Progenitor cell of endocrine pancreas (in vitro differentiated cells): Measurements from ENCODE around the gene NLRP7. TPM values are rescaled to one million over a fixed set of nuclear protein-coding genes. Genes with fewer than 3 reads are reported as not detected.
"Not testable (repeated sequence)": the region's sequence is repeated elsewhere in the genome, so short reads cannot be mapped to it uniquely, and the experiment has no call there.

ENCODE experiments used
- DNase-seq: peaks from one replicate; pipeline ENCODE4 v3.0.0; 2021; ENCODE audit warnings: low spot score; ENCODE audit not compliant: unreplicated experiment
- H3K27ac Mint-ChIP-seq: 2 replicates; pipeline ENCODE4 v1.8.0; 2021; ENCODE audit warnings: mild to moderate bottlenecking, moderate library complexity, mixed read lengths
- H3K27me3 Mint-ChIP-seq: 2 replicates; pipeline ENCODE4 v1.8.0; 2021; ENCODE audit warnings: mixed read lengths
- H3K36me3 Mint-ChIP-seq: 2 replicates; pipeline ENCODE4 v1.8.0; 2022; ENCODE audit warnings: mixed read lengths; ENCODE audit not compliant: insufficient read depth
- H3K4me1 Mint-ChIP-seq: 2 replicates; pipeline ENCODE4 v1.8.0; 2021; ENCODE audit warnings: low read depth, mixed read lengths
- H3K4me3 Mint-ChIP-seq: 2 replicates; pipeline ENCODE4 v1.8.0; 2021; ENCODE audit warnings: low read depth, mild to moderate bottlenecking, moderate library complexity, mixed read lengths
- H3K9me3 Mint-ChIP-seq: 2 replicates; pipeline ENCODE4 v1.8.0; 2021; ENCODE audit warnings: low read depth, mixed read lengths
- total RNA-seq: library from RNA; stranded (reverse); gene quantifications from 2 replicates; pipeline ENCODE4 v1.2.1, GENCODE V29; 2021
- TF ChIP-seq, protein P1 (sequence below): fragments of 200-600 bp; sonication (generic); IDR thresholded peaks from one replicate; pipeline ENCODE4 v1.5.0; 2021; ENCODE audit warnings: antibody characterized with exemption, mild to moderate bottlenecking; ENCODE audit not compliant: unreplicated experiment

NLRP7 gene
- total RNA-seq, 1 donor from 2014 or later = not detected

DNA sequence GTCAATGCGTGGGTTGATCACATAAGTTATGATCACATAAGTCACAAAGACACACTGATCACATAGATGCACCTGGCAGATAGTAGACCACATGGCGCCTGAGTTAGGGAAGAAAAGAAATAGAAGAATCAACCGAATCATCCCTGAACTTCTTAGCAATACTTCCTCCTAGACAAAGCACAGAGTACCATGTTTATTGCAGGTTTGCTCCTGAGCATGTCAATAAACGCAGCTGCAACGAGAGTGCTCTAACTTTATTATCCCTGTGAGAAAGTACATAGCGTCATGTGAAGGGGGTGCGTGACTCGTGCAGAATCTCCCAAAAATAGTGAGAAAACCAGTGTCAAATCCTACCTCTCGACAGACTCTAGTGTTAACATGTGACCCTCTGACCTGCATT lies 24.1 kb downstream of the NLRP7 start:
- no peak for DNase-seq
- Mint-ChIP-seq H3K4me1 (no peaks in the 10 kb centered on the region), H3K9me3 (peaks cover 3% of the 10 kb centered on the region), H3K4me3 (no peak overlapping the region), H3K36me3 (no peaks in the 10 kb centered on the region), H3K27me3 (no peaks in the 10 kb centered on the region), H3K27ac (no peak overlapping the region)
- TF ChIP-seq, protein P1, sequence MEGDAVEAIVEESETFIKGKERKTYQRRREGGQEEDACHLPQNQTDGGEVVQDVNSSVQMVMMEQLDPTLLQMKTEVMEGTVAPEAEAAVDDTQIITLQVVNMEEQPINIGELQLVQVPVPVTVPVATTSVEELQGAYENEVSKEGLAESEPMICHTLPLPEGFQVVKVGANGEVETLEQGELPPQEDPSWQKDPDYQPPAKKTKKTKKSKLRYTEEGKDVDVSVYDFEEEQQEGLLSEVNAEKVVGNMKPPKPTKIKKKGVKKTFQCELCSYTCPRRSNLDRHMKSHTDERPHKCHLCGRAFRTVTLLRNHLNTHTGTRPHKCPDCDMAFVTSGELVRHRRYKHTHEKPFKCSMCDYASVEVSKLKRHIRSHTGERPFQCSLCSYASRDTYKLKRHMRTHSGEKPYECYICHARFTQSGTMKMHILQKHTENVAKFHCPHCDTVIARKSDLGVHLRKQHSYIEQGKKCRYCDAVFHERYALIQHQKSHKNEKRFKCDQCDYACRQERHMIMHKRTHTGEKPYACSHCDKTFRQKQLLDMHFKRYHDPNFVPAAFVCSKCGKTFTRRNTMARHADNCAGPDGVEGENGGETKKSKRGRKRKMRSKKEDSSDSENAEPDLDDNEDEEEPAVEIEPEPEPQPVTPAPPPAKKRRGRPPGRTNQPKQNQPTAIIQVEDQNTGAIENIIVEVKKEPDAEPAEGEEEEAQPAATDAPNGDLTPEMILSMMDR = no peak

DNA sequence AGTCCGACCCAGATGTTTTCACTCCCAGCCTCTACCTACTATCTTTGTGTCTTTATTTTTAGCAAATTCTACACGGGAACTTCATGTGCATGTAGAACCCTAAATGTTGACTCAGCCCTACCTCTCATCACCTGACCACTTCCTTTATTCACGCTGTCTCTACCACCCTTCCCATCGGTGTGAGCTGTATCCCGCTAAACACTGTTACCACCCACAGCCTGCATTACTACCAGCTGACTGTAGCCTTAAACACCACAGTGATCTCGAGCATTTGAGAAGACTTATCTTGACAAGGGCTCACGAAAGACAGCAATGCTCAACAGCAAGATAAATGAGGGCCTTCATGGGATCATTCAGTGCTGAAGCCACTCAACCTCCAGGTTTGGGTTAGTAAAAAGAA lies 26.2 kb downstream of the NLRP7 start:
- no peak for DNase-seq
- TF ChIP-seq, protein P1 = no peak
- Mint-ChIP-seq H3K4me3 (no peak overlapping the region), H3K27me3 (no peaks in the 10 kb centered on the region), H3K36me3 (no peaks in the 10 kb centered on the region), H3K27ac (no peak overlapping the region), H3K4me1 (no peaks in the 10 kb centered on the region), H3K9me3 (no peaks in the 10 kb centered on the region)

DNA sequence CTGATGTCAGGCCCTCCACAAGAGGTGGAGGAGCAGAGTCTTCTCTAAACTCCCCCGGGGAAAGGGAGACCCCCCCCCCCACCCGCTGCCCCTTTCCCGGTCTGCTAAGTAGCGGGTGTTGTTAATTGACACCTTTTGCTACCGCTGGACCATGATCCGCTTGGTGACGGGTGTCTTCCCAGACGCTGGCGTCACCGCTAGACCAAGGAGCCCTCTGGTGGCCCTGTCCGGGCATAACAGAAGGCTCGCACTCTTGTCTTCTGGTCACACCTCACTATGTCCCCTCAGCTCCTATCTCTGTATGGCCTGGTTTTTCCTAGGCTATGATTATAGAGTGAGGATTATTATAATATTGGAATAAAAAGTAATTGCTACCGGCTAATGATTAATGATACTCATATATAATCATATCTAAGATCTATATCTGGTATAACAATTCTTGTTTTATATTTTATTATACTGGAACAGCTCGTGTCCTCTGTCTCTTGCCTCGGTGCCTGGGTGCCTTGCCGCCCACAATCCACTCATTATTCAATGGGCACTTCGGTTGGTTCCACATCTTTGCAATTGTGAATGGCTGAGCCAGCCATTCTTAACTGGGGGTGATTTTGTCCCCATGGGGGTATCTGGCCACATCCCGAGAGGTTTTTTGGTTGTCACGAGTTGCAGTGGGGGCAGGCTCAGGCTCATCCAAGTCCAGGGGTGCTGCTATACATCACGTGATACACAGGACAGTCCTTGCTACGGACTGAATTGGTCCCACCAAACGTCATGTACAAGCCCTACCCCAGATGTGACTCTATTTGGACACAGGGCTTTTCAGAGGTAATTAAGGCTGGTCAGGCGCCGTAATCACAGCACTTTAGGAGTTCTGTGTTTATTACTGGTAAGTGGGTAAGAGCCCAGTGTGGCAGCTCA lies 27.4 kb downstream of the NLRP7 start:
- TF ChIP-seq, protein P1 = peak; percentile 54
- not testable (repeated sequence) for H3K27me3 Mint-ChIP-seq, DNase-seq, H3K4me1 Mint-ChIP-seq, H3K36me3 Mint-ChIP-seq, H3K27ac Mint-ChIP-seq, H3K9me3 Mint-ChIP-seq, H3K4me3 Mint-ChIP-seq

DNA sequence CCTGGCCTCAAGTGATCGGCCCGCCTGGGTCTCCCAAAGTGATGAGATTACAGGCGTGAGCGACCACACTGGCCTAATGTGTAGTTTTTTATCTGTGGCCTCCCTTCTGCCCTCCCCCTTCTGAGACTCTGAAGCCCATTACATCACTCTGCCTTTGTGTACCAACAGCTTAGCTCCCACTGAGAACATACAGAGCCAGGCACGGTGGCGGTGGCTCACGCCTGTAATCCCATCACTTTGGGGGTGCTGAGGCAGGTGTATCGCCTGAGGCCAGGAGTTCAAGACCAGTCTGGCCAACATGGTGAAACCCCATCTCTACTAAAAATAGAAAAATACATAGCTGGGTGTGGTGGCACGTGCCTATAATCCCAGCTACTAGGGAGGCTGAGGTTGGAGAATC lies 28.8 kb downstream of the NLRP7 start:
- DNase-seq = no peak
- Mint-ChIP-seq H3K36me3 (no peaks in the 10 kb centered on the region), H3K27ac (no peak overlapping the region), H3K9me3 (no peaks in the 10 kb centered on the region), H3K27me3 (no peaks in the 10 kb centered on the region), H3K4me1 (no peaks in the 10 kb centered on the region), H3K4me3 (no peak overlapping the region)
- TF ChIP-seq, protein P1 = no peak

DNA sequence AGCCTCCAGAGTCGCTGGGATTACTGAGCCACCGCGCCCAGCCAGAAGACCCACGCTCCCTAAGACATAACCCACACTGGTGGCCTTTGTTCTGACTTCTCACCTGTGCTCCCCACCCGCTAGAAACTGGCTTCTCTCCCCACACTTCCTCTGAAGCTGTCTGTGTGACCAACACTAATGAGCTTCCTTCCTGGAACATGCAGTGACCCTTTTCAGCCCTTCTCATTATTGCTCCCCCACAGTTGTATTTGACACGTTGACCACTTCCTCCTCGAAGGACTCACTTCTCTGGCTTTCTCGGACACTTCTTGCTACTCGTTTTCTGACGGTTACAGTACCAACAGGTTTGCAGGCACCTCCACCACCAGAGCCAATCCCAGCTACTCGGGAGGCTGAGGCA lies 30.5 kb downstream of the NLRP7 start:
- DNase-seq = no peak
- Mint-ChIP-seq H3K4me1 (no peaks in the 10 kb centered on the region), H3K36me3 (no peaks in the 10 kb centered on the region), H3K27ac (no peak overlapping the region), H3K27me3 (no peaks in the 10 kb centered on the region), H3K9me3 (no peaks in the 10 kb centered on the region), H3K4me3 (no peak overlapping the region)
- TF ChIP-seq, protein P1 = no peak

DNA sequence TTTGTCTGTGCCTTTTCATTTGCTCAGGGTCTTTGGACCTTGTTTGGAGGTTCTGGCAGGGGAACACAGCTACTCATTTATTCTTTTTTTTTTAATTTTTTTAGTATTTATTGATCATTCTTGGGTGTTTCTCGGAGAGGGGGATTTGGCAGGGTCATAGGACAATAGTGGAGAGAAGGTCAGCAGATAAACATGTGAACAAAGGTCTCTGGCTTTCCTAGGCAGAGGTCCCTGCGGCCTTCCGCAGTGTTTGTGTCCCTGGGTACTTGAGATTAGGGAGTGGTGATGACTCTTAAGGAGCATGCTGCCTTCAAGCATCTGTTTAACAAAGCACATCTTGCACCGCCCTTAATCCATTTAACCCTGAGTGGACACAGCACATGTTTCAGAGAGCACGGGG lies 39.4 kb downstream of the NLRP7 start:
- H3K27ac Mint-ChIP-seq, H3K36me3 Mint-ChIP-seq, H3K4me1 Mint-ChIP-seq, H3K4me3 Mint-ChIP-seq, H3K9me3 Mint-ChIP-seq, DNase-seq, H3K27me3 Mint-ChIP-seq: not testable (repeated sequence)
